GM23248 (cell line): Measurements from ENCODE around the gene KIF9.

ENCODE experiments used
- EZH2 ChIP-seq: fragments of 200-600 bp; sonication (generic); IDR thresholded peaks from 2 replicates; pipeline ENCODE4 v1.6.1; 2018; ENCODE audit warnings: antibody characterized with exemption, mild to moderate bottlenecking; ENCODE audit not compliant: insufficient read depth, poor library complexity, severe bottlenecking
- EZH2phosphoT487 ChIP-seq: fragments of 200-600 bp; sonication (generic); IDR thresholded peaks from 2 replicates; pipeline ENCODE4 v1.6.1; 2018; ENCODE audit warnings: antibody characterized with exemption, moderate library complexity, mild to moderate bottlenecking, low read depth; ENCODE audit not compliant: insufficient read depth

DNA sequence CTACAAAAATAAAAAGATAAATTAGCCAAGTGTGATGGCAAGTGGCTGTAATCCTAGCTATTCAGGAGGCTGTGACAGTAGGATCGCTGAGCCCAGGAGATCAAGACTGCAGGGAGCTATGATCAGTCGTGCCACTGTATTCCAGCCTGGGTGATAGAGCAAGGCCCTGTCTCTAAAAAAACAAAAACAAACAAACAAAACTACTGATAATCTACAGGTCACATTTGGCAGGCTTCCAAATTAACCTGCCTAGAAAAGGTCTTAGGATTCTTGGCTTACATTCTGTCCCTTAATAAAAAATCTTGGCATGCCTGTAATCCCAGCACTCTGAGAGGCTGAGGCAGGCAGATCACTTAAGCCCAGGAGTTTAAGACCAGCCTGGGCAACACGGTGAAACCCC is 85.3 kb downstream of the KIF9 start:
- TF ChIP-seq EZH2, result no peak
- TF ChIP-seq EZH2phosphoT487, result no peak
